GM12865 (cell line): ENCODE measurements around the gene ZFAND2B.

ENCODE experiments used
- DNase-seq: peaks from one replicate; pipeline ENCODE4 v3.0.0; 2010; ENCODE audit warnings: low read depth
- H3K4me3 ChIP-seq: 2 replicates; pipeline ENCODE4 v1.5.1; 2011; ENCODE audit warnings: mild to moderate bottlenecking, low read depth, low read length, control low read depth
- CTCF ChIP-seq: IDR thresholded peaks from 2 replicates; pipeline ENCODE4 v1.5.1; 2011; ENCODE audit warnings: low read length, control low read depth, low read depth, inconsistent platforms; ENCODE audit not compliant: insufficient read depth; ENCODE audit errors: missing control alignments

The ZFAND2B gene

DNA sequence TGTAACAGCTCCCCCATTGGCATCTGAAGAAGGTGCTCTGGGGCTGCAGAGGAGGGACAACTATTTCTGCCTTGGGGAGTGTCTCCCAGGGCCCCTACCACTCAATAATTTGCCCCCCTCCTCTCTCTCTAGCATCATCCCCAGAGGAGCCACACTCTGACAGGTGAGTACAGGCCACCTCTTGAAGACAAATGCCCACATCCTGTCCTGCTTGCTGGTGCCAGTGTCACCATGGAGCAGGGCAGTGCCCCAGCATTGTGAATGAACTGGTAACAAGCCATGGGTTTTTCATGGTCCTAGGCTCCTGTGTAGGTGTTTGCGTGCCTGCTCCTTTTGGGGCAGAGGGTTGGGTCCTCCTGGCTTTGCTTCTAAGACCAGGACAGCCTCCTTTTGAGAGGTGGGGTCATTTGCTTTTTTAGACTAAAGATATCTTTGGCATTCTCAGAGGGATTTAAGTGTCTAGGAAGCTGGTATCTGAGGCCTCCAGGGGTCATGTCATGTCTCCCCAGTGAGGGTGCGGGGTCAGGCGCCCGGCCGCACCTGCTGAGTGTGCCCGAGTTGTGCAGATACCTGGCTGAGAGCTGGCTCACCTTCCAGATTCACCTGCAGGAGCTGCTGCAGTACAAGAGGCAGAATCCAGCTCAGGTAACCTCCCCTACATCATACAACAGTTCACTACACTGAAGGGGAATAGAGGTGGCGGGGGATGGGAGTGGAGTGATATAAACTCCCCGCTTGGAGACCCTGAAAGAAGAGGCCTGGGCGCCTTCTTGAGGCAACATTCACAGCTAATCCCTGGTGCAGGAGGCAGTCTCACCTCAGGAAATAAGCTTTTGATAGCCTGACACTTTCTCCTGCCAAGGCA lies 26.7 kb upstream of the ZFAND2B start:
- no peak for DNase-seq
- TF ChIP-seq CTCF = no peak
- no peak overlapping the region for H3K4me3 ChIP-seq

DNA sequence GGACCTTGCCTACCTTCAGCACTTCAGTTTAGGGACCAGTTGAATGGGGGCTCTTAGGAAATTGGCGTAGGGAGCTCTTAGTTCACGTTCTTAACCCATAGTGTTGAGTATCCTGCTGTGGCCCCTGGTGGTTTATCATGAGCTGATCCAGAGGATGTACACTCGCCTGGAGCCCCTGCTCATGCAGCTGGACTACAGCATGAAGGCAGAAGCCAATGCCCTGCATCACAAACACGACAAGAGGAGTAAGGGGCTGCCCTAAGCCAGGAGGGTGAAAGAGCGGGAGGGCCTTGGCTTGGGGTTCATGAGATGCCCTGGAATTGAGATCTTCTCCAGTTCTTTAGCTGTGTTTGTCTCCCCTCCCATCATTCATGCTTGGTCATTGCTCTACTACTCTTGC lies 25.6 kb upstream of the ZFAND2B start:
- TF ChIP-seq CTCF = no peak
- no peak overlapping the region for H3K4me3 ChIP-seq
- DNase-seq = no peak

DNA sequence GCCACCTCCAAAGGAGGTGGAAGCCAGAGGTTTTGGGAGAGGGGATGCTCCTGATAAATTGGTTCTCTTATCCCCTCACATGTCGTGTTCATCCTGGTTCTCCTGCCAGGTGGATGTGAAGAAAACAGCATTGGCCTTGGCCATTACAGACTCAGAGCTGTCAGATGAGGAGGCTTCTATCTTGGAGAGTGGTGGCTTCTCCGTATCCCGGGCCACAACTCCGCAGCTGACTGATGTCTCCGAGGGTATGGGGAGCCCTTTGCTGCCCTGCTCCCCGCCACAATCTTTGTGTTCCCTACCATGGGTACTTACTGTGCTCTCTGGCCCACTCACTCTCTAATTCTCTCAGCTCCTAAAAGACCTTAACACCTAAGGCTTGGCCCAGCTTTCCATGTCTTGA lies 25.1 kb upstream of the ZFAND2B start:
- no peak overlapping the region for H3K4me3 ChIP-seq
- TF ChIP-seq CTCF = no peak
- no peak for DNase-seq

DNA sequence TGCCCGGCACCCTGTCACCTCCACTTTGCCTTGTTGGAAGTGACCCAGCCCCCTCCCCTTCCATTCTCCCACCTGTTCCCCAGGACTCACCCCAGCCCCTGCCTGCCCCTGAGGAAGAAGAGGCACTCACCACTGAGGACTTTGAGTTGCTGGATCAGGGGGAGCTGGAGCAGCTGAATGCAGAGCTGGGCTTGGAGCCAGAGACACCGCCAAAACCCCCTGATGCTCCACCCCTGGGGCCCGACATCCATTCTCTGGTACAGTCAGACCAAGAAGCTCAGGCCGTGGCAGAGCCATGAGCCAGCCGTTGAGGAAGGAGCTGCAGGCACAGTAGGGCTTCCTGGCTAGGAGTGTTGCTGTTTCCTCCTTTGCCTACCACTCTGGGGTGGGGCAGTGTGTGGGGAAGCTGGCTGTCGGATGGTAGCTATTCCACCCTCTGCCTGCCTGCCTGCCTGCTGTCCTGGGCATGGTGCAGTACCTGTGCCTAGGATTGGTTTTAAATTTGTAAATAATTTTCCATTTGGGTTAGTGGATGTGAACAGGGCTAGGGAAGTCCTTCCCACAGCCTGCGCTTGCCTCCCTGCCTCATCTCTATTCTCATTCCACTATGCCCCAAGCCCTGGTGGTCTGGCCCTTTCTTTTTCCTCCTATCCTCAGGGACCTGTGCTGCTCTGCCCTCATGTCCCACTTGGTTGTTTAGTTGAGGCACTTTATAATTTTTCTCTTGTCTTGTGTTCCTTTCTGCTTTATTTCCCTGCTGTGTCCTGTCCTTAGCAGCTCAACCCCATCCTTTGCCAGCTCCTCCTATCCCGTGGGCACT lies 24.0 kb upstream of the ZFAND2B start:
- TF ChIP-seq CTCF = no peak
- DNase-seq = no peak
- H3K4me3 ChIP-seq = no peak overlapping the region

- TF ChIP-seq CTCF = no peak
- H3K4me3 ChIP-seq = no peak overlapping the region
- no peak for DNase-seq
Measured at GRCh38 chr2:219183151-219183772, 23.3 kb upstream of the ZFAND2B start.

DNA sequence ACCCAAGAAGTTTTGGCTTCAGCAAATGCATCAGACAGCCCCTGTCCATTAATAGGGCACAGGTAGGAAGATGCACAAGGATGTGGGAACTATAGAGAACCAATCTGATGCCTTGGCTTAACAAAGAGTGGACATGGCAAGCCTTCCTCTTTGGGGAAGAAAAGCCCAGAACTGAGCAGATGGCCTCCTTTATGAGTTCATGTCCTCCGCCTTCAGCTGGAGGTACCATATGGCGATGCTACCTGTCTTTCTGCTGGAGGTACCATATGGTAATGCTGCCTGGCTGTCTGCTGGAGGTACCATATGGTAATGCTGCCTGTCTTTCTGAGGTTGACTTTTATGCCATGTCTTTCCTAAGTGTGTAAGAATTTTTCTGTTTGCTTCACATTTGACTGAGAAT lies 22.5 kb upstream of the ZFAND2B start:
- no peak for DNase-seq
- TF ChIP-seq CTCF = no peak
- H3K4me3 ChIP-seq = no peak overlapping the region
